ENCODE results near the gene ATP10A.
A peak's percentile ranks its signal among the peaks of the same experiment; 100 is the strongest.

Gene ATP10A

DNA sequence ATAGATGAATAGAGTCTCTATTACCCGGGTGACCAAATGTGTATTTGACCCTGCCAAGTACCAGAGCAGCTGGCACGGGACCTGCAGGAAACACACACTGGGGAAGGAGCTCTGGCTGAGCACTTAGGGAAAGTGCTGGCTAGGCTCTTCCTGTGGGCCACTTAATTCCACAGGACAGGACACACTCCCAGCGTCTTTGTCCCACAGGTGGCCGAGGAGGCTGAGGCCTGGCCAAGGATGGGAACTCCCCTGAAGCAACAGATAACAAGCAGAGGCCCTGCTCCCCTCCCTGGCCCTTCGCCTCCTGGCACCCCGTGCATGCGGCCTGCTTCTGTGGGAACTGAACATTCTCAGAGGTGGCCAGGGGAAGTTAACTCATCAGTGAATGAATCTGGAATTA, 180.8 kb downstream of the ATP10A start:
- no peak for DNase-seq (ENCODE audit: low spot score)

DNA sequence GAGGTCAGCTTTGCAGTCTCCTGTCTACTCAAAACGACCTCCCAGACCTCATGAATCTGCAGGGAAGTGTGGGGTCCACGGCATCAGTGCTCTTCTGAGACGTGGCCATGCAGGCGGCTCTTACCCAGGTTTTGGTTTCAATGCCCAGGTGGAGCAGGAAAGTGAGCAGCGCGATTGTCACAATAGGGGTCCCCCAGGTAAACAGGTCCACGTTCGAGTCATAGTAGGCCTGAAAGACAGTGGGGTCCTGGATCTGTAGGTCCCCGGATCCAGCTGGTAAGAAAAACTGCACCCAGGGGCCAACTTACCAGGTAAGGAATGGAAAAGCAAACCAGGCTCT, 182.5 kb downstream of the ATP10A start:
- no peak for DNase-seq (ENCODE audit: low spot score)

DNA sequence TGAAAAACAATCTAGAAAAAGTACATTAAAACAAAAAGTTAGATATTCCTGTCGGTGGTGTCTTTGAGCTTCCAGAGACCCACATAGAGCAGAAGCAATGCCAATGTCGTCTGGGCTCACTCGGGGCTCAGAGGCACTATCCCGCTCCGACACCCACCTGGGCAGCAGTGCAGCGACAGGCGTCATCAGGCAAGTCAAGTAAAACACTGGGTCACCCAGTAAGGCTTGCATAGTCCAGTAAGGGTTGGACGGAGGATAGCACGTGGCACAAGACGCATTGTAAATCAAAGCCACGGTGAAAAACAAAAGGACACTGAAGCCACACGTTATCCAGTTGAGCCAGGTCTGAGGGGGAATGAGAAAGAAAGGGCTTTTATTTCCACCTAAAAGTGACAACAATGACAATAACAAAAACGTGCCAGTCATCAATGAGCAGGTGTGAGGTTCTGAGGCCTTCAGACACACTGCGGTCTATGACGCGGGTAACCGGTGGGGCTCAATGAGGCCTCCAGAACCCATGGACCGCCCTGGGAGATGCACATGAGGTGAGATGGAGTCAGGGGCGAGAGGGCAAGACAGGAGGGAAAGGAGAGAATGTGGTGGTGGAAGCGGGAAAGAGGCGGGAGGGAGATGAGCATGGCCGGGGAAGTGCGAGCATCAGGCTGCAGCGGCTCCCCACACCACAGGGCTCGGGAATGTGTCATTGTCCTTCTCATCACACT, 183.0 kb downstream of the ATP10A start:
- DNase-seq (ENCODE audit: low spot score) = no peak

DNA sequence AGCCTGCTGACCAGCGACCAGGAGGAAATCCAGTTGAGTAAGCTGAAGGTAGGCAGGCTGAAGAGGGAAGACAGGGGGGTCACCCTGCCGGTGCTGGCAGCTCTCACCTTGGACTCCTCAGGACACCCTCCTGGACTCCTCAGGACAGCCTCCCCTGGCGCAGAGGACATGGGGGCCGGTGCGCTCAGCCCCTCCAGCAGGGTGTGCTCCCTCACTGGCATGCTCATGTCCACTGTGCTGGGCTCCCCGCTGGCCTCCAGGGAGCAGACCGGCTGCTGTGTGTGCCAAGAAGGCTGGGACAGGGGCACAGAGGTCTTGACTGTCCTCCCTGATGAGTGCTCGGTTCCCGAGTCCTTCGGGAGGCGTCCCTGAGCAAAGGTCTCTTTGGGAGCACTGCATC, 183.6 kb downstream of the ATP10A start:
- no peak for DNase-seq (ENCODE audit: low spot score)

DNA sequence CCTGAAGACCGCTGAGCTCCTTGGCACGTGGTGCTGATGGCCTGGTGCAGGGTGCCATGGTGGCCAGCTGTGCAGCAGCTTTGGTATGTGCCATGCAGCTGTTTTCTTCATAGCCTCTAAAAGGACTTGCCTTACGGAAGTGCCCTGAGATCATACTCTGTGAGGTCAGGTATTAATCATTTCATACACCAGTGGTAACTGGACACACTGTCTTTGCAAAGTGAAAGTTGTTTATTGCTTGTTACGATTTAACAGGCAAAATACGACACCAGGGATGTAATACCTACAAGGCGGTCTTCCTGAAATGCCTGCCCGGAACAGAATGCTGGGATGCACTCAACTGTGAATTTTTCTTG, 184.6 kb downstream of the ATP10A start:
- no peak for DNase-seq (ENCODE audit: low spot score)

DNA sequence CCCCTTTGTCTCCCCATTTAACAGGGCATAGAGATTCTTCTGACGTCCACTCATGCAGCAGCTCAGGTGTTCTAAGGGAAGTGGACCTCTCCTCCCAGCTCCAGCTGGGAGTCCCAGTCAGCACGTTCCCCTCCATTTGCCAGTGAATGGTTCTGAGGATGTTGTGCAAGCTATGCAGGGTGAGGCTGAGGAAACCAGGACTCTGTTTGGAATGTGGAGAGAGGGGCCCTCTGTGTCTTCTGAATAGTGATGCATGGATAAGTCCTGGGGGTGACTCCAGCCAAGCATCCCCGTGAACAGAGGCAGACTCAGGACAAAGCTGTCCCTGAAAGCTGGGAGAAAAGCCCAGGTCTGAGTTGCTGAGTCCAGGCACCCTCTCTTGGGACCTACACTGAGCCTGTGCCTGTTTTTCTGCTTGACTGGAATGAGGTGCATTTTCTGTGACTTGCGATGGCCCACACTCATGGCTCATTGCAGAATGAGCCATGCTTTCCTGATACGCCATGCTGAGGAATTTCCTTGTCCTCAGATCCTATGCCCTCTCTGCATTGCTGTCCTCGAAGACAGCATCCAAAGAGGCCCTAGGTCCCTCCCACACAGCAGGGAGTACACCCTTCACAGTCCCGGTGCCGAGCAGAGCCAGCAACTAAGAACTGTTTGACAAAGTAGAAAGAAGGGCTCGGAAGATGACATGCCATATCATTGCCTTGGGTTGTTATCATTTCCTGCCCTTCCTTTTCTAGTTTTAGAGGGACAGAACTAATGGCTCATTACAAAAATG, 185.2 kb downstream of the ATP10A start:
- no peak for DNase-seq (ENCODE audit: low spot score)

DNA sequence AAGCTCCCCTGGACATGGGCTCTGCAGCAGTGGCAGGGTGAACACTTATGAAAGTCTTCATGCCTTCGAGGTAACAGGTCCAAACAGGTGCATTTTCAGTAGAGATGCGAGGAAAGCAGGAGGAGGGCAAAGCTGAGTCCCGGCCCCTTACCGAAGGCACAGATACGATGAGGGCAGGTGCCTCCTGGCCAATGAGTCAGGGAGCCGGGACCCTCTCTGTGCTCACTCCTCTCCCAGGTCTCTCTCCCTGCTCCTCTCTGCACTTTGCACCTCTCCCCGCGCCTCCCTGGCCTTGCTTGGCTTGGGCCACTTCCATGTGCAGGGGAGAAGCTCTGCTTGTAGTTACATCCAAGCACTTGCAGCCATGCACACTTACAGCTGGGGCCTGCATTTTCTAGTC, 187.1 kb downstream of the ATP10A start:
- DNase-seq (ENCODE audit: low spot score) = no peak

DNA sequence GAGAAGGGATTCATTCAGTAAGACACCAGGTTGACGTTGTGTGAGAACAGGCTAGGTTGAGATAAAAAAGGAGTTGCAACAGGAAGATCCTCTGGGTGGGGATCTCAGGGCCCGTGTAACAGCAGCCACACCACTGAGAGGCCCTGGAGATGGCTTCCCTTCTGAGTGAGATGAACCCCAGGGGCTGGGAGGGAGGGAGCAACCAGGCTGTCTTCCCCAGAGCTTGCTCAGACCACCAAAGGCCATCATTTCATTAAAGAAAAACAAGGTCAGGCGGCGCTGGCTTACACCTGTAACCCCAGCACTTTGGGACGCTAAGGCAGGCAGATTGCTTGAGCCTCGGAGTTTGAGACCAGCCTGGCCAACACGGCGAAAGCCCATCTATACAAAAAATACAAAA, 187.7 kb downstream of the ATP10A start:
- DNase-seq (ENCODE audit: low spot score) = no peak

DNA sequence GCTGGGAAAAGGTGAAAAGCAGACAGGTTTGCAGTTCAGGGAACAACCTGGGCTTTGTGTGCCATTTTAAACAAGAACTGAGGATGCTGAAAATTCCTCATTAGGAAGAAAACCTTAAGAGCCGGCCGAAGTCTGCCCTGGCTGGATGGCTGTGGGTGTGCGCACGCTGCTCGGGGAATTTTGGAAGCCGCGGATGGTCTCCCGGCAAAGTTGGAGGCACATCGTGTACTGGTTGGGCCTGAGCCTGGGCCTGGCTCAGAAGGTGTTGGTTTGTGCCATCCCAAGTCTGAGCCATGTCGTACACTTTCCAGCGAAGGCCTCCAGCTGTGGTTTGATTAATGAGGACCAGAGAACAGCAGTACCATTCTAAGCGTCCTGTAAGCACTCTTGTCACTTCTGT, 188.2 kb downstream of the ATP10A start:
- no peak for DNase-seq (ENCODE audit: low spot score)

DNA sequence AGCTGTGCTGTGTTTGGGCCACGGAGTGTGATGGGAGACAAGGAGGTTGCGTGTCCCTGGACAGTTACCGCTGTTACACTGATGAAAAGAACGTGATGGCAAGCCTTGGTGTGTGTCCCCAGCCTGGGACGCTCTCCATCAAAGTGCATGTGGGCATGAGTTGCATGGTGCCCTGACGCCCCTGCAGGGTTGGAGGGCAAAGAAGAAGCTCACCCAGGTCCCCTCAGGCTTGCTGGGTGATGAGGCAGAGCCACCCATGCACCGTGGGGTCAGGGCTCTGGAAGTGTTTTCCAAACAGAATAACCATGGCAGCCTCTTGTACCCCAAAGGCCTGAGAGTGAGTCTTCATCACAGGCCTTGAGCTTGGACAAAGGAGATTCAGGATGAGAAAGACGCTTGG, 189.2 kb downstream of the ATP10A start:
- DNase-seq (ENCODE audit: low spot score) = no peak

DNA sequence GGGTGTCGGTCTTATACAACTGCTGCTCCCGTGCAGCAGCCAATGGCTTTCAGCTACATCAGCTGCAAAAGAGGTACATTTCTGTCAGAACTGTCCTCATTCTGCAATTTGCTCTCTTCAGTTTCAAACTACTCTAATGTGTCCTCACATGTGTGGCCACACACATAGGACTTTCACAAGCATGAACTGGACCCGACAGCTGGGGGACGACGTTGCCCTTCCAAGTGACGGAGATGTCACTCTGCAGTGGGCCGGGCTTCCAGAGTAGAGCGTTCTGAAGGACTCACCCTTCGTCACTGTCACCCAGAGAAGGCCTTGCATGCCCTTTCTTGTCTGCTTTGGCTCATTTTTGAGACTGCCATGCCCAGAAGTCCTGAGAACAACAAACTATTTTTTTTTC, 189.8 kb downstream of the ATP10A start:
- DNase-seq (ENCODE audit: low spot score) = no peak

DNA sequence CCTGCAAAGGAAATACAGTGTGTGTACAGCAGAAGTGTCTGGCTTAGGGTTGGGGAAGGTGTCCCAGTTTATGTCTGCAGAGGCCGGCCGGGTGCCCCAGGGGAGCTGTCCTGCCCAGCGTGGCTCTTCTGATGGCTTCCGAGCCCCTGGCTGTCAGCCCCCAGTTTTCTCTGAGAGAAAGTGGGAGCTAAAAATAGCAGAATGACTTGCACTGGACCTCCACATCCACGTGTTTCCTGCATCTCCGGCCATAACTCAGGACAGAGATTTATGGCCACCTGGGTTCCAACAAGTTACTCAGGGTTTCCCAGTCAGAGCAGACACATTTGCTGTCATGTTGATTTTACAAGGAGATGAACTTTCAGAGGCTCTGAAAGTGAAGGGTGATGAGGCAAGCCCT, 192.0 kb downstream of the ATP10A start:
- no peak for DNase-seq (ENCODE audit: low spot score)

DNA sequence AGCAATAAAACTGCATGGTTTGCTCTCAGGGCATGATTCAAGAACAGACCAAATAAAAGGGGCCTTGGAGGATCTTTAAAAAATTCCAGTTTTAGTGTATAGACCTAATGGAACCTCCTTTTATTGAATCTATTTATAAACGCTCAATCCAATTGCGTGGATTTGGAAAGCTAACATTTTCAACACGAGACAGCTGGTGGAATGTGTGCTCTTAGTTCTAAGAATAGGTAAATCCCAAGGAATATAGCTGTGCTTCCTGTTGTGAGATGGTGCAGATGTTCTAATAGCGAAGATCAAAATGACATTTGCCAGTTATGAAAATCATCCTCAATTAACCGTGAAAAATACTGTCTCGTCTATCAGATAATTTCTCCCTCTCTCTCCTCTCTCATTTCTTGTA, 192.5 kb downstream of the ATP10A start:
- no peak for DNase-seq (ENCODE audit: low spot score)

DNA sequence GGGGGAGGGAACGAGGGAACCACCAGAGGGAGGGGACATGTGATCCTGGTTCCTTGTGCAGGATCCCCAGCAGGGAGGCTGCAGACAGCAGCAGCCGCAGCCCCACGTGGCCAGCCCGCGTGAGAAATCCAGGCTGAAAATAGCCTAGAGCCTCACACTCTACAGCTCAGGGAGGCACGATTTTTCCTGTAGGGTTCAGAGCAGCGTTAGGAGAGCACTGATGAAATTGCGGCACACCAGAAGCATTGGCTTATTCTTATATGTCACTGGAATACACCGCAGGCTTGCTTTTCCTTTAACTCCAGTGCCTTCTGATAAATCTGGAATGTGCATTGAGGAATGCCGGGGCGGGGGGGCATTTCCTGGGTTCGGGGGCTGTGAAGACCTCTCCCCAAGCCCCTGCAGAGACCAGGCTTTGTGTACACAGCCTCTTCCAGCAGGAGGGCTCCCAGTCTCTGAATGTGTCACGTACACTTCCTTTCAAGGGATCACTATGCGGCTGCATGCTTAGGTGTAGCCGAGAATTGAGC, 193.0 kb downstream of the ATP10A start:
- DNase-seq (ENCODE audit: low spot score) = peak; percentile 77

DNA sequence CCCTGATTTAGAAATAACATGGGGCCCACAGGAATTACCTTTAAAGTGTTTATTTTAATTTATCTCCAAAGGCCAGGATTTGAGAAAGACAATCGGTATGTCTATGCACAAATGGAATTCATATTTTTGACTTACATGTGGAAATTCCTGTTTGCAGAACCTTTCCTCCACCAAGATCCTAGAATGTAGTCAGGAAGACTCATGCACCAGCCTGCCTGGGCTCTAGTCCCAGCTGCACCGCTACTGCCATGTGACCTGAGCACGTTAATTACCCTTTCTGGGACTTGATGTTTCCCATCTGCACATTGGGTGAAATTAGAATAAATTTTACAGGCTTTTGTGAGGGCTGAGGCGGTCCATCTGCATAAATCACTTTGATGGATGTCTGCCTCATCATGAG, 194.2 kb downstream of the ATP10A start:
- DNase-seq (ENCODE audit: low spot score) = no peak

DNA sequence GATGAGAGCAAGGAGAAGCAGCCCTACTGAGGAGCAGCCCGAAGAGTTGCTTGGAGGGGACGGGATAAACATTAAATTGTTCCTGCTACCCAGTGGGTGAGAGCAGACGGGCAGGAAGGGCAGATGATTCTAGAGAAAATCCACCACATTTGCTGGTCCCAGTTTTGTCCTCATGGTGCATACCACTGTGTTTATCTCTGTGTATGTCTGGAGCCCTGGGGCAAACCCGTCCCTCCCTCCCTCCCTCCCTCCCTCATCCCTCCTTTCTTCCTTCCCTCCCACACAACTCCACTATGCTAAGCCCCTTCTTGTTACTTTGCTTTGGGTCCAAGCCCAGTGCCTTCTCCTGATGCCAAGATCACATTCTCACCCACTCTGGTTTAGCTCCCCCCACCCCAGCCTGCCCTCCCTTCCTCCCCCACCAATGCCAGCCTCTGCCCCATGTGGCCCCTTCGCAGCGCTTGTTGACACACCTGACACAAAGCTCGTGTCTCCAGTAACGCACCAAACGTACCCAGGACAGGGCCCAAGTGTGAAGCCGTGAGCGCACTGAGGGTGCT, 194.8 kb downstream of the ATP10A start:
- no peak for DNase-seq (ENCODE audit: low spot score)

DNA sequence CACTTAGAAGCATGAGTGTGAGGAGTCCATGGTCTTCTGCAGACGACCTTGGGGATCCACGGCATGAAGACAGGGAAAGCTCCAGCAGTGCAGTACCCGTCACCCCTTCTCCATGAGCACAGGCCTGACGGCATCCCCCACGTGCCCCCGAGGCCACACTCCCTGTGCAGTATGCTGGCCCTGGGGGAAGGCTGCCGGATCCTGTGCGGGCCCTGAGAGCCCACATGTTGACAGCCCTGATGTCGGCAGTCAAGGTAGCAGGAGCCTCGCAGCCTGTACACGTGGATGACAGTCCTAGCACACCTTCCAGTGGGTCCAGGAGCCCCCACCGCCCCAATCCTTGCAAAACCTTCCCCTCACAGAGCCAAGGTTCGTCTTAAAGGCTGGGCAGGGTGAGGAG, 195.3 kb downstream of the ATP10A start:
- DNase-seq (ENCODE audit: low spot score) = no peak

DNA sequence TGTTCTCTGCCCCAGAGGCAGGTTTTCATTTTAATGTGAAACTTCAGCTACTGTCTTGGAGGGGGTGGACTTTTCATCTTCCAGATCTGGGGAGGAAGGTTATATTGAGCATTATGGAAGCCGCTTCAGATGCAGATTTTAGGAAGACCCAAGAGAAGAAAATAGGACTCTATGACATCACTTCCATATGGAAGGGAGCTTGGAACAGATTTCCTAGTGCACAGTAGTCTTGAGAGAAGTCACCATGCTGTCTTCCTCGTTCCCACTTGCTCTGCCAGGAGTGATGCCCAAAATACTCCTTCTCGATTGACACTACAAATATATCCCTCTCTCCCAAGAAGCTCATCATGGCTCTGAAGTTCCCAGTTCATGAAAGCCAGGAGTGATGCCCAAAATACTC, 197.2 kb downstream of the ATP10A start:
- DNase-seq (ENCODE audit: low spot score) = no peak

DNA sequence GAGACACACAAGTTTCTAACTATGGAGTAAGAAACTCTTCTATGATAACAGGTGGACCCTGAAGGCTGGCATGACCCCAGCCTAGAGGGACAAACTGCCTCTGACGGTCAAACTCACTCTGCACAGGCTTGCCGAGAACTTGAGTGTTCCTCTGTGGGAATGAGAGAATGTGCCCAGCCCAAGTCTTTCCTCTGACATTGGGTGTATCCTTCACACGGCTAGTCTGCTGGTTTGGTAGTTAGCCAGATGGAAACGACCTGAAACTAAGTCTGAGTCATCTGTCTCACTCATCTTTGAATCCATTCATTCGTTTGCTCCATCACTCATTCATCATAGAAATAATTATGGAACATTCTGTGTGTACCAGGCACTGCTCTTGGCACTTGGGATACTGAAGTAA, 198.4 kb downstream of the ATP10A start:
- no peak for DNase-seq (ENCODE audit: low spot score)

DNA sequence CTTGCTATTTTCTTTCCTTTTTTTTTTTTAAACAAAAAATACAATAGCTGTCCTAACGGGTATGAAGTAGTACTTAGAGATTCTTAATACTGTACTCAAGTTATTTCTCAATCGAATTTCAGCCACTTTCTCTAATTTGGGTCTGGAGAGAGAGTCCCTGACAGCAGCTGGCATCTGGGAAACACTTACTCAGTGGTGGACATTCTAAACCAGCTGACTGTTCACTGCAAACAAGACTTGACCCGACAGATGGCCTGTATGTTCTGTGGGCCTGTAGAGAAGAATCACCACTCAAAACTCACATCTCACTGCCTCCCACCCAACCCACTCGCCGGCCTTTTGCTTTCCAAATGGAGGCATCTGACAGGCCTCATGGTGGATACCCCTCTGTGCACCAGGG, 199.6 kb downstream of the ATP10A start:
- DNase-seq (ENCODE audit: low spot score) = no peak

DNA sequence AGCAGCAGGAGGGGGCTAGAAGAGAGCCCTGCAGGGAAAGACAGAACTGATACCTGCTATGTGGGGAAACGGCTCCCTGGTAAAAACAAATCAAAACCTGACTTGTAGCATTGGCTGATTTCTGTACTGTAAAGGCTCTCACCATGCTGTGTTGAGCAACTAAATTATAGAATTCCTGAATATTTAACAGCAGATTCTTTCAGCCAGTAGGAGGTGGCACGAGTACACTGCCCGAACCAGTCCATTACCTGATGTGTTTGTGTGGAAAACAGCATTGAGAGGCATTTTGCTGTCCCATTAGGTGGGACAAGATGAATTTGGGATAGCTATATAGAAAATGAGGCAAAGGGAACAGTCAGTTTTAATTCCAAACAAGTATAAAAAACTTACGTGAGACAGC, 201.2 kb downstream of the ATP10A start:
- DNase-seq (ENCODE audit: low spot score) = no peak

DNA sequence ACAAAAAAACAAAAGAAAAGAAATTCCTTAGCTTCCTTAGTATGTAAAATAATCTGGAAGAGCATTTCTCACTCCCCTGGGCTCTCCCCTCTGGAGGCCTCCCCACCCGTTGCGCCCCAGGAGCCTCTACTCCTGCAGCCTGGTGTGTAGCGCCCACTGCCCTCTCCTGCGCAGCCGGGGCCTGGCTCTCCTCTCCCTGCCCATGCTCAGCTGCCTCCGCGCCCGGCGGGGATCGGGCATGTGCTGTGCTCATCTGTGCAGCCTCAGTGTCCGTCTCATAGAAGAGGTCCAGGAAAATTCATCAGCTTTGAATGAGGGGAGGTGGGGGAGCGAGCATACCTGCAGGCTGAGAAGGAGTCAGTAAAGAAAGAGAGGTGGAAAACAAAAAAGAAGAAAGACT, 203.9 kb downstream of the ATP10A start:
- DNase-seq (ENCODE audit: low spot score) = no peak

DNA sequence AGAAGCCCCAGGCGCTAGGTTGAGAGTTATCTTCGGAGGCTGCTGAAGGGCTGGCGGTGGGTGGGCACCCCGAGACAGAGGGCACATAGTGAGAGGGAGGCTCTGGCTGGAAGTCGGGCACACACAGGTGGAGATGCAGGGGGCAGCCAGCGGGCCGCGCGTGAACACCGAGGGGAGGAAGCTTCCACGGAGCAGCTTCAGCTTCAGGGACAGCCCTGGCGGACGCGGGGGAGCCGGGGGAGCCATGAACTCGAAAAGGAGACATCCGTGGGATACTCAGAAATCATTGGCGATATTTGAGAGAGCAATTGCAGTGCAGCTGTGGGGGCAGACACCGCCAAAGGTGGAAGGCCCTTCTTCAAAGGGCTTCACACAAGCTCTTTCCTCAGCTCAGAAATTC, 204.6 kb downstream of the ATP10A start:
- DNase-seq (ENCODE audit: low spot score) = no peak

Data from iPS-NIHi11 (cell line).